Measurements from ENCODE around the gene TMEM239.

The TMEM239 gene

GRCh38 chr20:2849529-2849928 lies 33.4 kb downstream of the TMEM239 start:
- DNase-seq (ENCODE audit: low read depth in 2 of 2), result no peak

- DNase-seq (ENCODE audit: low read depth in 2 of 2), result no peak
Measured at GRCh38 chr20:2851086-2851485, 34.9 kb downstream of the TMEM239 start.

GRCh38 chr20:2858591-2858990 lies 42.4 kb downstream of the TMEM239 start:
- no peak for DNase-seq (ENCODE audit: low read depth in 2 of 2)

- DNase-seq (ENCODE audit: low read depth in 2 of 2), result no peak
Measured at GRCh38 chr20:2859330-2860121, 43.4 kb downstream of the TMEM239 start.

GRCh38 chr20:2864626-2865025 lies 48.5 kb downstream of the TMEM239 start:
- DNase-seq (ENCODE audit: low read depth in 2 of 2), result no peak

GRCh38 chr20:2865101-2865500 lies 48.9 kb downstream of the TMEM239 start:
- DNase-seq (ENCODE audit: low read depth in 2 of 2), result no peak

- DNase-seq (ENCODE audit: low read depth in 2 of 2), result peak in 1 of 2 donors; percentile 32
Measured at GRCh38 chr20:2865630-2866029, 49.5 kb downstream of the TMEM239 start.

- DNase-seq (ENCODE audit: low read depth in 2 of 2), result no peak
Measured at GRCh38 chr20:2866236-2866635, 50.1 kb downstream of the TMEM239 start.

- no peak for DNase-seq (ENCODE audit: low read depth in 2 of 2)
Measured at GRCh38 chr20:2867081-2867864, 51.1 kb downstream of the TMEM239 start.

Data from activated CD4-positive, alpha-beta T cell treated with anti-CD3 and anti-CD28 coated beads for 24 hours (primary cell).